Loucy (cell line): ENCODE measurements around the gene DDN.

ENCODE experiments used
- H2AFZ ChIP-seq: fragments of 200-600 bp; sonication (generic); 2 replicates; pipeline ENCODE4 v1.6.0; 2016; ENCODE audit warnings: antibody characterized with exemption, mild to moderate bottlenecking, low read length, moderate library complexity
- H3F3A ChIP-seq: fragments of 200-600 bp; 2 replicates; pipeline ENCODE4 v1.6.0; 2016; ENCODE audit warnings: antibody characterized with exemption, low read depth, mild to moderate bottlenecking
- H3K27me3 ChIP-seq: fragments of 200-600 bp; sonication (generic); 2 replicates; pipeline ENCODE4 v1.6.1; 2014; ENCODE audit warnings: low read length, mild to moderate bottlenecking; ENCODE audit not compliant: insufficient read depth, poor library complexity, severe bottlenecking
- H3K36me3 ChIP-seq: fragments of 200-600 bp; sonication (generic); 2 replicates; pipeline ENCODE4 v1.6.1; 2016; ENCODE audit warnings: low read length; ENCODE audit not compliant: insufficient read depth
- H3K4me1 ChIP-seq: fragments of 200-600 bp; sonication (generic); 2 replicates; pipeline ENCODE4 v1.5.1; 2014; ENCODE audit warnings: low read length, mild to moderate bottlenecking; ENCODE audit not compliant: insufficient read depth, poor library complexity, severe bottlenecking
- H3K4me2 ChIP-seq: fragments of 200-600 bp; sonication (generic); 2 replicates; pipeline ENCODE4 v1.6.0; 2014; ENCODE audit warnings: antibody characterized with exemption, low read length, low read depth, mild to moderate bottlenecking; ENCODE audit not compliant: poor library complexity, severe bottlenecking
- H3K4me3 ChIP-seq: fragments of 200-600 bp; sonication (generic); 2 replicates; pipeline ENCODE4 v1.5.1; 2014; ENCODE audit warnings: low read length, mild to moderate bottlenecking, mixed read lengths; ENCODE audit not compliant: poor library complexity, severe bottlenecking
- H3K79me2 ChIP-seq: fragments of 200-600 bp; sonication (generic); 2 replicates; pipeline ENCODE4 v1.6.1; 2014; ENCODE audit warnings: low read length; ENCODE audit not compliant: insufficient read depth
- H3K9ac ChIP-seq: fragments of 200-600 bp; sonication (generic); 2 replicates; pipeline ENCODE4 v1.6.0; 2014; ENCODE audit warnings: mild to moderate bottlenecking, low read depth, low read length, moderate library complexity; ENCODE audit not compliant: poor library complexity, severe bottlenecking
- H3K9me2 ChIP-seq: fragments of 200-600 bp; sonication (generic); replicated peaks from 2 replicates; pipeline ENCODE4 v1.6.1; 2016; ENCODE audit warnings: low read depth, low read length, mixed read lengths
- H3K9me3 ChIP-seq: fragments of 200-600 bp; sonication (generic); 2 replicates; pipeline ENCODE4 v1.6.1; 2014; ENCODE audit warnings: mild to moderate bottlenecking, antibody characterized with exemption, low read length, low read depth; ENCODE audit not compliant: insufficient read depth
- H4K20me1 ChIP-seq: fragments of 200-600 bp; sonication (generic); 2 replicates; pipeline ENCODE4 v1.6.0; 2014; ENCODE audit warnings: antibody characterized with exemption, low read length, mild to moderate bottlenecking; ENCODE audit not compliant: insufficient read depth, poor library complexity, severe bottlenecking
- CTCF ChIP-seq: fragments of 200-600 bp; sonication (generic); conservative IDR thresholded peaks from 2 replicates; pipeline ENCODE4 v1.5.1; 2014; ENCODE audit warnings: mild to moderate bottlenecking, antibody characterized with exemption, low read length
- EZH2phosphoT487 ChIP-seq: fragments of 200-600 bp; IDR thresholded peaks from 2 replicates; pipeline ENCODE4 v1.6.1; 2018; ENCODE audit warnings: antibody characterized with exemption, mild to moderate bottlenecking, moderate library complexity, borderline replicate concordance

DDN gene

DNA sequence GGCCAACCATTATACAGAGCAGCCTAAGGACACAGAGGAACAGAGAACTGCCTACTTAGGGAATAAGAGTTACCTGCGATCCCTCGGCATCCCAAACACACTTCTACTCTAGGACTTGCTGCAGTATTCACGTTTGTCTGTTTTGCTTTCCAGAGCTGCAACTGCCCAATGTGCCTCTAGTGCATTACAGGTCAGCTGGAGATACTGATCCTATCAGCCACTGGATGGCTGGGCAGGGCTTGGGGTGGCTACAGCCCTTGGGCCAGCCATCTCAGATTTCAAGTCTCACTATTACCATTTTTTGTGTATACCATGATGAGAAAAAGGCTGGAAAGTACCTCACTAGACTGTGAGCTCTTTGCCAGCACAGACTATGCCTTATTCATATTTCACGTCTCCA is 46.5 kb downstream of the DDN start:
- Histone ChIP-seq H3K4me1 (peaks cover 38% of the 10 kb centered on the region), H2AFZ (no peak overlapping the region), H3K9me3 (no peaks in the 10 kb centered on the region), H3K9me2 (no peaks in the 10 kb centered on the region), H3K79me2 (peaks cover 88% of the 10 kb centered on the region), H3K36me3 (no peaks in the 10 kb centered on the region), H3K9ac (no peak overlapping the region), H3K27me3 (no peaks in the 10 kb centered on the region), H4K20me1 (peaks cover 48% of the 10 kb centered on the region), H3K4me3 (no peak overlapping the region), H3F3A (no peaks in the 10 kb centered on the region), H3K4me2 (peak overlapping the region; percentile 91)
- TF ChIP-seq CTCF (no peak), EZH2phosphoT487 (no peak)

GRCh38 chr12:48947727-48948126 is 51.4 kb downstream of the DDN start:
- Histone ChIP-seq H3K9me3 (no peaks in the 10 kb centered on the region), H3K79me2 (peaks cover 85% of the 10 kb centered on the region), H3K4me3 (no peak overlapping the region), H3K4me1 (peaks cover 5% of the 10 kb centered on the region), H3K27me3 (no peaks in the 10 kb centered on the region), H2AFZ (no peak overlapping the region), H4K20me1 (peaks cover 33% of the 10 kb centered on the region), H3K36me3 (no peaks in the 10 kb centered on the region), H3K9ac (no peak overlapping the region), H3K9me2 (no peaks in the 10 kb centered on the region), H3K4me2 (no peak overlapping the region), H3F3A (no peaks in the 10 kb centered on the region)
- no peak for TF ChIP-seq CTCF
- TF ChIP-seq EZH2phosphoT487: no peak

GRCh38 chr12:48946943-48947342 is 52.2 kb downstream of the DDN start:
- no peak for TF ChIP-seq EZH2phosphoT487
- H2AFZ ChIP-seq: no peak overlapping the region
- no peak overlapping the region for H3K9ac ChIP-seq
- H3K9me2 ChIP-seq: no peaks in the 10 kb centered on the region
- H3F3A ChIP-seq: no peaks in the 10 kb centered on the region
- H3K4me1 ChIP-seq: no peaks in the 10 kb centered on the region
- no peak overlapping the region for H3K4me3 ChIP-seq
- no peak overlapping the region for H3K4me2 ChIP-seq
- H3K36me3 ChIP-seq: no peaks in the 10 kb centered on the region
- no peaks in the 10 kb centered on the region for H3K9me3 ChIP-seq
- no peaks in the 10 kb centered on the region for H3K27me3 ChIP-seq
- H4K20me1 ChIP-seq: peaks cover 34% of the 10 kb centered on the region
- peaks cover 83% of the 10 kb centered on the region for H3K79me2 ChIP-seq

- Histone ChIP-seq H3K4me3 (no peak overlapping the region), H3K27me3 (no peaks in the 10 kb centered on the region), H3K79me2 (peaks cover 87% of the 10 kb centered on the region), H3K4me2 (no peak overlapping the region), H4K20me1 (peaks cover 31% of the 10 kb centered on the region), H2AFZ (no peak overlapping the region), H3F3A (no peaks in the 10 kb centered on the region), H3K9ac (no peak overlapping the region), H3K9me3 (no peaks in the 10 kb centered on the region), H3K4me1 (no peaks in the 10 kb centered on the region), H3K9me2 (no peaks in the 10 kb centered on the region), H3K36me3 (peaks cover 7% of the 10 kb centered on the region; the same call in 1 of the 2 replicates)
- no peak for TF ChIP-seq CTCF
- no peak for TF ChIP-seq EZH2phosphoT487
Measured at GRCh38 chr12:48946205-48946604, 53.0 kb downstream of the DDN start.
